ENCODE data around the gene CD59. TPM values are rescaled to one million over a fixed set of nuclear protein-coding genes. Genes with fewer than 3 reads are reported as not detected.

CD59 gene
- polyA plus RNA-seq, 3 donors: 3.7 to 34.9 (median 21.1) TPM

GRCh38 chr11:33719587-33719986, 16.6 kb downstream of the CD59 start:
- Histone ChIP-seq H3K27ac (ENCODE audit: low read depth in 1 of 2, low read length in 2 of 2) (no peak overlapping the region), H2AFZ (ENCODE audit: insufficient read depth, low read depth, low read length, poor library complexity, severe bottlenecking) (no peak overlapping the region), H3K79me2 (ENCODE audit: insufficient read depth, low read length) (no peaks in the 10 kb centered on the region), H3K9me3 (replicated peaks in 1 of 2; ENCODE audit: control insufficient read depth in 1 of 2, insufficient read depth in 1 of 2, low read length in 2 of 2) (no peaks in the 10 kb centered on the region), H3K27me3 (ENCODE audit: control insufficient read depth in 2 of 2, insufficient read depth in 2 of 2, low read length in 2 of 2) (no peaks in the 10 kb centered on the region), H3K4me1 (ENCODE audit: control insufficient read depth in 1 of 2, insufficient read depth in 2 of 2, low read length in 2 of 2) (peaks cover 11 to 12% of the 10 kb centered on the region in 2 donors), H3K4me2 (replicated peaks; ENCODE audit: extremely low read depth, low read length, poor library complexity, severe bottlenecking) (no peak overlapping the region), H4K20me1 (ENCODE audit: insufficient read depth, low read length) (no peaks in the 10 kb centered on the region), H3K4me3 (replicated peaks in 1 of 3; ENCODE audit: low read depth in 2 of 3, low read length in 3 of 3) (no peak overlapping the region), H3K36me3 (replicated peaks in 1 of 2; ENCODE audit: control insufficient read depth in 1 of 2, insufficient read depth in 2 of 2, low read length in 2 of 2) (no peaks in the 10 kb centered on the region), H3K9ac (ENCODE audit: insufficient read depth, low read length, poor library complexity, severe bottlenecking) (no peak overlapping the region)
- 79% methylated on average over 4 of the region's 5 CpGs for WGBS (ENCODE audit: insufficient coverage)
- Mint-ChIP-seq H3K36me3 (peaks cover 9 to 12% of the 10 kb centered on the region in 2 donors), H3K27me3 (ENCODE audit: low read depth in 3 of 3) (peaks cover 0 to 4% (median 0%) of the 10 kb centered on the region in 3 donors), H3K4me1 (peaks cover 18% of the 10 kb centered on the region), H3K4me3 (no peak overlapping the region), H3K27ac (no peak overlapping the region), H3K9me3 (no peaks in the 10 kb centered on the region)
- no peak for DNase-seq
- intact Hi-C loops (cut with micrococcal nuclease): no loop called here
- TF ChIP-seq CTCF (IDR thresholded peaks at IDR 0.05): no peak

GRCh38 chr11:33718440-33718839, 17.8 kb downstream of the CD59 start:
- H3K27me3 ChIP-seq (ENCODE audit: control insufficient read depth in 2 of 2, insufficient read depth in 2 of 2, low read length in 2 of 2): no peaks in the 10 kb centered on the region
- Mint-ChIP-seq H3K36me3 (peaks cover 9 to 12% of the 10 kb centered on the region in 2 donors), H3K27me3 (ENCODE audit: low read depth in 3 of 3) (peaks cover 0 to 4% (median 0%) of the 10 kb centered on the region in 3 donors), H3K9me3 (no peaks in the 10 kb centered on the region), H3K4me1 (peaks cover 9% of the 10 kb centered on the region), H3K27ac (no peak overlapping the region), H3K4me3 (no peak overlapping the region)
- no peak overlapping the region for H2AFZ ChIP-seq (ENCODE audit: insufficient read depth, low read depth, low read length, poor library complexity, severe bottlenecking)
- H3K27ac ChIP-seq (ENCODE audit: low read depth in 1 of 2, low read length in 2 of 2): no peak overlapping the region
- H3K4me1 ChIP-seq (ENCODE audit: control insufficient read depth in 1 of 2, insufficient read depth in 2 of 2, low read length in 2 of 2): peaks cover 4 to 10% of the 10 kb centered on the region in 2 donors
- no peaks in the 10 kb centered on the region for H3K79me2 ChIP-seq (ENCODE audit: insufficient read depth, low read length)
- no peaks in the 10 kb centered on the region for H4K20me1 ChIP-seq (ENCODE audit: insufficient read depth, low read length)
- H3K4me3 ChIP-seq (replicated peaks in 1 of 3; ENCODE audit: low read depth in 2 of 3, low read length in 3 of 3): no peak overlapping the region
- WGBS (ENCODE audit: insufficient coverage): 74% methylated on average over 2 of the region's 2 CpGs
- no peak for TF ChIP-seq CTCF (IDR thresholded peaks at IDR 0.05)
- DNase-seq: no peak
- intact Hi-C loops (cut with micrococcal nuclease): no loop called here
- H3K9me3 ChIP-seq (replicated peaks in 1 of 2; ENCODE audit: control insufficient read depth in 1 of 2, insufficient read depth in 1 of 2, low read length in 2 of 2): no peaks in the 10 kb centered on the region
- H3K9ac ChIP-seq (ENCODE audit: insufficient read depth, low read length, poor library complexity, severe bottlenecking): no peak overlapping the region
- H3K36me3 ChIP-seq (replicated peaks in 1 of 2; ENCODE audit: control insufficient read depth in 1 of 2, insufficient read depth in 2 of 2, low read length in 2 of 2): no peaks in the 10 kb centered on the region
- H3K4me2 ChIP-seq (replicated peaks; ENCODE audit: extremely low read depth, low read length, poor library complexity, severe bottlenecking): no peak overlapping the region

All from CD14-positive monocyte (primary cell).